Measurements from ENCODE around the gene NDRG2.

Gene NDRG2

DNA sequence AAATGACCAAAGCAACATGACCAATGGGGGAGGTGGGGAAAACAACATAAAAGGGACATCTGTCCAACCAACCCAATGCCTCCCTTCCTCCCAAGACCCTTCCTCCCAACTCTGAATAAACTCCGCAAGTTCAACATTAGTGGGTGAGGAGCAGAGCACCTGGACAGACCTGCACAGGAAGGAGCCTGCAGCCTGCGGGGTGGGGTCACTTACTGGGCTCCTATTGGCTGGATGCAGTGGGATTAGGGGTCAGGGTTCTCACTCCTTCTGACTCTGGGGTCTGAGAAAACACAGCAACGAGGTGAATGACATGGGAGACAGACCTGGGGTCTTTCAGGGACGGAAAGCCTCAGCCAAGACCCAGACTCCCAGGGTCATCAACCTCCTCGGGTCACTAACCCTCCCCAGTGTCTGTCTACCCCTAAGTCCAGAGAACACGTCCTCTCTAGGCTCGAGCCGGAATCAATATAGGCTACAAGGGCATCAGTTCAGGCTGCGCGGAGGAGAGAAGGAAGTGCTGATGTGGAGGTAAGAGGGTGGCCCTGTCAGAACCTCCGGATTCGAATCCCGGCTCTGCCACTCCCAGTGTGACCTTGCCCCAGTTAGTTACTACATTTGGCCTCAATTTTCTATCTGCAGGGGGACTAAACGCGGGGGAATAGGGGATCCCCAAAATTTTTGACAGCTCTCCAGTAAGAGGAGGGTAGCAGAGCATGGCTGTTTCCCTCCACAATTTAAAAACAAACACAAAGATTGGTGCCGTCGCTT lies 860 bp downstream of the NDRG2 start:
- TF ChIP-seq, protein P1, sequence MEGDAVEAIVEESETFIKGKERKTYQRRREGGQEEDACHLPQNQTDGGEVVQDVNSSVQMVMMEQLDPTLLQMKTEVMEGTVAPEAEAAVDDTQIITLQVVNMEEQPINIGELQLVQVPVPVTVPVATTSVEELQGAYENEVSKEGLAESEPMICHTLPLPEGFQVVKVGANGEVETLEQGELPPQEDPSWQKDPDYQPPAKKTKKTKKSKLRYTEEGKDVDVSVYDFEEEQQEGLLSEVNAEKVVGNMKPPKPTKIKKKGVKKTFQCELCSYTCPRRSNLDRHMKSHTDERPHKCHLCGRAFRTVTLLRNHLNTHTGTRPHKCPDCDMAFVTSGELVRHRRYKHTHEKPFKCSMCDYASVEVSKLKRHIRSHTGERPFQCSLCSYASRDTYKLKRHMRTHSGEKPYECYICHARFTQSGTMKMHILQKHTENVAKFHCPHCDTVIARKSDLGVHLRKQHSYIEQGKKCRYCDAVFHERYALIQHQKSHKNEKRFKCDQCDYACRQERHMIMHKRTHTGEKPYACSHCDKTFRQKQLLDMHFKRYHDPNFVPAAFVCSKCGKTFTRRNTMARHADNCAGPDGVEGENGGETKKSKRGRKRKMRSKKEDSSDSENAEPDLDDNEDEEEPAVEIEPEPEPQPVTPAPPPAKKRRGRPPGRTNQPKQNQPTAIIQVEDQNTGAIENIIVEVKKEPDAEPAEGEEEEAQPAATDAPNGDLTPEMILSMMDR (IDR thresholded peaks at IDR 0.05; ENCODE audit: low read depth, low read length): no peak
- DNase-seq (ENCODE audit: extremely low read depth, low read depth): no peak

GRCh38 chr14:21023174-21023573 lies 1.7 kb downstream of the NDRG2 start:
- TF ChIP-seq, protein P1 (IDR thresholded peaks at IDR 0.05; ENCODE audit: low read depth, low read length): no peak
- no peak for DNase-seq (ENCODE audit: extremely low read depth, low read depth)

DNA sequence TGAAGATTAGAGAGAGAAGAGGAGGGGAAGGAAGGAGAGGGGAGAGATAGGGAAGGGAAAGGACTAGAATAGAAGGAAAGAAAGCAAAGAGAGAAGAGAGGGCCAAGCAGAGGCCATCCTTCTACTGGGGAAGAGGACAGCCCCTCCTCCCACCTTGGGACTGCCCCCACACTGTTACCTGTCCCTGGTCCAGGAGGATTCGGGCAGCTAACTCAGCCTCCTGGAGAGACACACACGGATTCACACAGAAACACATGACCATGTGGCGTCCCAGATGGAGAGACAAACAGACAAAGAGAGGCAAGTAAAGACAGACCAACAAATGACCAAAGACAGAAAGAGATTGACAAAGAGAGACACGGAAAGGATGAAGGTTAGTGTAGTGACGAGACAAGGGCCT lies 2.2 kb downstream of the NDRG2 start:
- DNase-seq (ENCODE audit: extremely low read depth, low read depth): no peak
- TF ChIP-seq, protein P1 (IDR thresholded peaks at IDR 0.05; ENCODE audit: low read depth, low read length): no peak

- DNase-seq (ENCODE audit: extremely low read depth, low read depth): no peak
- TF ChIP-seq, protein P1 (IDR thresholded peaks at IDR 0.05; ENCODE audit: low read depth, low read length): no peak
These were observed 3.8 kb downstream of the NDRG2 start for GRCh38 chr14:21020977-21021545.

DNA sequence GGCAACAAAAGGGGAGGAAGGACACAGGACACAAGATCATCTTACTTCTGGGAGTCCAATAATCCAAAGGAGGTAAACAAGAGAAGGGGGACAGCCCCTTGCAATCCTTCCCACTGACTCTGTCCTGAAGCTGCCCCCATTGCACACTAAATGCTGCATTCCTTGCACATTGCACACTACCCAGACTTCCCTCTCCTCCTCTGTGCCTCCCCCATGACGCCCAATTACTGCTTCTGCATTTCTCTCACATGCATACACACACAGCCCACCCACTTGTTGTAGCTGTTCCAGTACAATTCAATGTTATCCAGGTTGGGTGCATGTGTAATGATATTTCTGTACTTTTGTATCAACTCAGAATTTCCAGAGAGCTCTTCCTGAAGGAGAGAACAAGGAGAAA lies 5.5 kb downstream of the NDRG2 start:
- TF ChIP-seq, protein P1 (IDR thresholded peaks at IDR 0.05; ENCODE audit: low read depth, low read length): no peak
- no peak for DNase-seq (ENCODE audit: extremely low read depth, low read depth)

DNA sequence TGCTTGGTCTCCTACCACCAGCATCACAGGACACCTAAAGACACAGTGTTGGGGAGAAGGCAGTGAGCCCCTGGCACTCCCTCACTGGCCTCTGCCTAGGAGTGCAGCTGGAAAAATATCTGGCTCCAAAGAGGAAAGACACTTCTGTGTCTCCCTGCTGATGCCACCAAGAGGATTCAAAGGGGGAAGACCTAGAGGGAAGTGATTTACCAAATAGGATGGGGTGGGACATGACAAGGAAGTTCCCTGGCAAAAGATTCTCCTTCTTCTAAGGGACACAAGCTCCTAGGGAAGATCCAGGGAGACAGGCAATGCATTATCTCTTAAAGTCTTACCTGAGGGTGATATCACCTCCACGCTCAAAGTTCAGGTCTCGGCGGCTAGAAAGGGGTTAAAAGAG lies 6.1 kb downstream of the NDRG2 start:
- no peak for DNase-seq (ENCODE audit: extremely low read depth, low read depth)
- TF ChIP-seq, protein P1 (IDR thresholded peaks at IDR 0.05; ENCODE audit: low read depth, low read length): no peak

GRCh38 chr14:21018286-21018685 lies 6.6 kb downstream of the NDRG2 start:
- DNase-seq (ENCODE audit: extremely low read depth, low read depth): no peak
- TF ChIP-seq, protein P1 (IDR thresholded peaks at IDR 0.05; ENCODE audit: low read depth, low read length): no peak

All from AG09319 (cell line).